Fibroblast of pulmonary artery (primary cell): ENCODE measurements around the gene CHD9.

Experiments
- DNase-seq: peaks from one replicate; pipeline ENCODE4 v3.0.0-alpha.2; 2010; ENCODE audit warnings: low read depth
- H3K4me3 ChIP-seq: replicated peaks from 2 replicates; pipeline ENCODE4 v1.5.1; 2011; ENCODE audit warnings: low read depth, mild to moderate bottlenecking, control low read depth, low read length, moderate library complexity
- TF ChIP-seq, protein P1 (sequence below): IDR thresholded peaks from 2 replicates; pipeline ENCODE4 v1.5.1; 2011; ENCODE audit warnings: mild to moderate bottlenecking, control low read depth, low read length, inconsistent platforms; ENCODE audit errors: missing control alignments

The CHD9 gene, protein sequence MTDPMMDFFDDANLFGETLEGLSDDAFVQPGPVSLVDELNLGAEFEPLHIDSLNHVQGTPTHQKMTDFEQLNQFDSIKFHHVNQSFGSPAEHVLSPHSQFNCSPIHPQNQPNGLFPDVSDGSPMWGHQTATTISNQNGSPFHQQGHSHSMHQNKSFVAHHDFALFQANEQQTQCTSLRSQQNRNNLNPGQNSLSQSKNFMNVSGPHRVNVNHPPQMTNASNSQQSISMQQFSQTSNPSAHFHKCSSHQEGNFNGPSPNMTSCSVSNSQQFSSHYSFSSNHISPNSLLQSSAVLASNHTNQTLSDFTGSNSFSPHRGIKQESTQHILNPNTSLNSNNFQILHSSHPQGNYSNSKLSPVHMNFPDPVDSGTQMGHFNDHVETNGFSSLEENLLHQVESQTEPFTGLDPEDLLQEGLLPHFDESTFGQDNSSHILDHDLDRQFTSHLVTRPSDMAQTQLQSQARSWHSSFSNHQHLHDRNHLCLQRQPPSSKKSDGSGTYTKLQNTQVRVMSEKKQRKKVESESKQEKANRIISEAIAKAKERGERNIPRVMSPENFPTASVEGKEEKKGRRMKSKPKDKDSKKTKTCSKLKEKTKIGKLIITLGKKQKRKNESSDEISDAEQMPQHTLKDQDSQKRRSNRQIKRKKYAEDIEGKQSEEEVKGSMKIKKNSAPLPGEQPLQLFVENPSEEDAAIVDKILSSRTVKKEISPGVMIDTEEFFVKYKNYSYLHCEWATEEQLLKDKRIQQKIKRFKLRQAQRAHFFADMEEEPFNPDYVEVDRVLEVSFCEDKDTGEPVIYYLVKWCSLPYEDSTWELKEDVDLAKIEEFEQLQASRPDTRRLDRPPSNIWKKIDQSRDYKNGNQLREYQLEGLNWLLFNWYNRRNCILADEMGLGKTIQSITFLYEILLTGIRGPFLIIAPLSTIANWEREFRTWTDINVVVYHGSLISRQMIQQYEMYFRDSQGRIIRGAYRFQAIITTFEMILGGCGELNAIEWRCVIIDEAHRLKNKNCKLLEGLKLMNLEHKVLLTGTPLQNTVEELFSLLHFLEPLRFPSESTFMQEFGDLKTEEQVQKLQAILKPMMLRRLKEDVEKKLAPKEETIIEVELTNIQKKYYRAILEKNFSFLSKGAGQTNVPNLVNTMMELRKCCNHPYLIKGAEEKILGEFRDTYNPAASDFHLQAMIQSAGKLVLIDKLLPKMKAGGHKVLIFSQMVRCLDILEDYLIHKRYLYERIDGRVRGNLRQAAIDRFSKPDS (N-terminal part only)

DNA sequence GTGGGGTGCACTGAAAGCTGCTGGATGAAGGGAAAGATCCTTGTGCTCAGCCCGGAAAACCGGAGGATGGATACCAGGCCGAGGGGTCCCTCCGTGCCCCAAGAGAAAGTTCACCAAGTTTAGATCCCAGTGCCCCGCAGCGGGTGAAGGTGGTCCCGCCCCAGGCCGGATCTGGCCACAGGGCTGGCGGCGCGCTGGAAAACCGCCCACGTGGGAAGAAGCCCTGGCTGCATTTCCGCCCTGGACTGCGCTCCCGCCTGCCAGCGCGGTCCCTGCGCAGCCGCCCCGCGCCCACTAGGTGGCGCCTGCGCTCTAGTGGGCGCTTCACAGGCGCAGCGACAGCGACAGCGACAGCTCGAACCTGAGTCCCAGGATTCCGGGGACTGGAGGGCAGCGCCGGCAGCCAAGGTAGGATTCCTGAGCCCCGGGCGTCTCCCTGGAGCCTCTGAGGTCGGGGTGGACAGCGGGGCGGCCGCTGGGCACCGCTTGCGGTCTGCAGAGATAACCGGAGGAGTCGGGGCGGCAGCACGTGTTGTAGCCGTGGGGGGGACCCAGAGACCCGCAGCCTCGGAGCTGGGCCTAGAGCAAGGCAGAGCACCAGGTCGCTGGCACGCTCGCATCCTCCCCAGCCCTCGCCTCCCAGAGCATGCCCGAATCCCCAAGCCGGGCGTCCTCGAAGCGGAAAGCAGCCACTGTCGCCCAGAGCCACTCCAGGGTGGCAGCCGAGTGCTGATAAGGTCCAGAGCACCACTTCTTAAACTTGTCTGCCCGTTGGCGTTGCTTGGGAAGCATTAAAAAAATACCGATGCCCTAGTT is at the start of gene CHD9:
CHD9 (plus strand) TSS at position 322 of the 816 bp plus-strand sequence. CDS start 101,099 bp downstream, outside the sequence.
- H3K4me3 ChIP-seq = peak within 1 kb of the TSS; percentile 72
- peak; percentile 87 for DNase-seq
- TF ChIP-seq, protein P1, sequence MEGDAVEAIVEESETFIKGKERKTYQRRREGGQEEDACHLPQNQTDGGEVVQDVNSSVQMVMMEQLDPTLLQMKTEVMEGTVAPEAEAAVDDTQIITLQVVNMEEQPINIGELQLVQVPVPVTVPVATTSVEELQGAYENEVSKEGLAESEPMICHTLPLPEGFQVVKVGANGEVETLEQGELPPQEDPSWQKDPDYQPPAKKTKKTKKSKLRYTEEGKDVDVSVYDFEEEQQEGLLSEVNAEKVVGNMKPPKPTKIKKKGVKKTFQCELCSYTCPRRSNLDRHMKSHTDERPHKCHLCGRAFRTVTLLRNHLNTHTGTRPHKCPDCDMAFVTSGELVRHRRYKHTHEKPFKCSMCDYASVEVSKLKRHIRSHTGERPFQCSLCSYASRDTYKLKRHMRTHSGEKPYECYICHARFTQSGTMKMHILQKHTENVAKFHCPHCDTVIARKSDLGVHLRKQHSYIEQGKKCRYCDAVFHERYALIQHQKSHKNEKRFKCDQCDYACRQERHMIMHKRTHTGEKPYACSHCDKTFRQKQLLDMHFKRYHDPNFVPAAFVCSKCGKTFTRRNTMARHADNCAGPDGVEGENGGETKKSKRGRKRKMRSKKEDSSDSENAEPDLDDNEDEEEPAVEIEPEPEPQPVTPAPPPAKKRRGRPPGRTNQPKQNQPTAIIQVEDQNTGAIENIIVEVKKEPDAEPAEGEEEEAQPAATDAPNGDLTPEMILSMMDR = peak; percentile 76

GRCh38 chr16:53007095-53007494 is 47.7 kb upstream of the CHD9 start:
- H3K4me3 ChIP-seq = no peak overlapping the region
- no peak for DNase-seq

GRCh38 chr16:53014287-53014686 is 40.5 kb upstream of the CHD9 start:
- TF ChIP-seq, protein P1 = no peak
- no peak for DNase-seq
- H3K4me3 ChIP-seq = no peak overlapping the region

More at GRCh38 chr16:53007095-53007494, 47.7 kb upstream of the CHD9 start:
- TF ChIP-seq, protein P1 = no peak

GRCh38 chr16:53018834-53019416 is 35.9 kb upstream of the CHD9 start:
- TF ChIP-seq, protein P1 = no peak
- H3K4me3 ChIP-seq = no peak overlapping the region

GRCh38 chr16:53022374-53022773 is 32.4 kb upstream of the CHD9 start:
- no peak overlapping the region for H3K4me3 ChIP-seq
- TF ChIP-seq, protein P1 = peak; percentile 70
- DNase-seq = peak; percentile 70

More at GRCh38 chr16:53018834-53019416, 35.9 kb upstream of the CHD9 start:
- DNase-seq = no peak

DNA sequence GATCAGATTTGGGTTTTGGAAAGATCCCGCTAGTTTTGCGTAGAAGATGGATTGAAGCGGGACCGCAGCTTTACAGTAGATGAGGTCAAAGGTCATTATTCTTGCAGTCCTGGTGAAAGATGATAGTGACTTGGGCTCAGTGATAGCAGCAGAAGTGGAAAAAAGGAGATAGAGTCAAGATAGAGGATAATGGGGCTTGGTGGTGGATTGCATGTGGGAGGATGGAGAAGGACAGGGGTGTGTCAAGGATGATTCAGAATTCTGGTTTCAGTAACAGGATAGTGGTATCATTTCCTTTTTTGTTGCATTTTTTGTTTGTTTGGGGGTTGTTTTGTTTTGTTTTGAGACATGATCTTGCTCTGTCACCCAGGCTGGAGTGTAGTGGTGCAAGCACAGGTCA is 30.7 kb upstream of the CHD9 start:
- TF ChIP-seq, protein P1 = no peak
- DNase-seq = no peak

More for the DNA sequence above, 30.7 kb upstream of the CHD9 start:
- no peak overlapping the region for H3K4me3 ChIP-seq
